ENCODE measurements around the gene OARD1. TPM values are rescaled to one million over a fixed set of nuclear protein-coding genes. Genes with fewer than 3 reads are reported as not detected.

OARD1 gene
- total and polyA plus RNA-seq, 2 of the 8 experiments (the other 6 are each of a cell fraction or from before 2014, with no cell fraction given) = 16.8 to 35.8 TPM

- H3K27ac ChIP-seq (ENCODE audit: low read depth, low read length) = no peak overlapping the region
- no peaks in the 10 kb centered on the region for H3K4me1 ChIP-seq (replicated peaks in 1 of 4; ENCODE audit: control insufficient read depth in 3 of 4, insufficient read depth in 4 of 4, low read length in 3 of 4)
- no peak overlapping the region for H2BK20ac ChIP-seq (ENCODE audit: low read length)
- no peak overlapping the region for H4K8ac ChIP-seq (ENCODE audit: extremely low read depth, insufficient read depth, low read length)
- no peak overlapping the region for H2BK5ac ChIP-seq (ENCODE audit: low read depth, low read length)
- H2BK12ac ChIP-seq (ENCODE audit: low read depth, low read length) = no peak overlapping the region
- H4K91ac ChIP-seq (replicated peaks; ENCODE audit: insufficient read length, low read length) = no peak overlapping the region
- H3K79me1 ChIP-seq (ENCODE audit: low read depth, low read length) = no peaks in the 10 kb centered on the region; the same call in 1 of the 2 replicates
- H3K23me2 ChIP-seq (ENCODE audit: low read depth, low read length) = no peaks in the 10 kb centered on the region
- peaks cover 3 to 10% of the 10 kb centered on the region in 2 experiments for H4K20me1 ChIP-seq (replicated peaks in 1 of 2; ENCODE audit: control insufficient read depth in 1 of 2, insufficient read depth in 2 of 2, low read length in 2 of 2)
- no peak overlapping the region for H2BK15ac ChIP-seq (ENCODE audit: low read length)
- H2AFZ ChIP-seq (ENCODE audit: low read length) = no peak overlapping the region
- ChIA-PET CTCF (ENCODE audit: partially characterized antibody) (interaction anchor here (0.5 to 1.0 kb wide), 2 partner anchors 26 to 81 kb away, joined by 3 read pairs; no protein-coding TSS in a partner anchor), POLR2A (ENCODE audit: partially characterized antibody) (no interaction called here)
- H3K23ac ChIP-seq (ENCODE audit: insufficient read length) = no peak overlapping the region
- H3K36me3 ChIP-seq (ENCODE audit: control insufficient read depth in 2 of 4, insufficient read depth in 4 of 4, low read length in 3 of 4) = peaks cover 9 to 80% (median 40%) of the 10 kb centered on the region in 4 experiments
- H3K27me3 ChIP-seq (replicated peaks in 1 of 4; ENCODE audit: control insufficient read depth in 3 of 4, extremely low read depth in 1 of 4, insufficient read depth in 3 of 4, low read length in 3 of 4) = no peaks in the 10 kb centered on the region
- H3K79me2 ChIP-seq (ENCODE audit: control insufficient read depth in 1 of 2, insufficient read depth in 2 of 2, low read length in 2 of 2) = peaks cover 0 to 42% of the 10 kb centered on the region in 2 experiments; a peak in 2 of 4 replicates
- H3K9me3 ChIP-seq (ENCODE audit: insufficient read depth in 2 of 2, low read depth in 1 of 2, low read length in 1 of 2) = no peaks in the 10 kb centered on the region
- no peak overlapping the region for H3K56ac ChIP-seq (replicated peaks; ENCODE audit: insufficient read length, low read depth, low read length)
- no peak overlapping the region for H2BK120ac ChIP-seq (replicated peaks; ENCODE audit: low read depth, low read length)
- no peak overlapping the region for H3K18ac ChIP-seq (ENCODE audit: extremely low read depth, low read length)
- no peak overlapping the region for H4K5ac ChIP-seq (ENCODE audit: insufficient read length, low read depth, low read length)
- no peak overlapping the region for H3K4me2 ChIP-seq (ENCODE audit: insufficient read depth in 1 of 2, low read depth in 2 of 2, low read length in 2 of 2)
- no peak overlapping the region for H3K14ac ChIP-seq (ENCODE audit: insufficient read length)
- H3K4me3 ChIP-seq (ENCODE audit: extremely low read depth in 1 of 4, insufficient read depth in 2 of 4, low read depth in 3 of 4, low read length in 4 of 4) = no peak overlapping the region
- FAIRE-seq = no peak
- H2AK5ac ChIP-seq (ENCODE audit: low read depth, low read length) = no peak overlapping the region
- TF ChIP-seq EP300 (IDR thresholded peaks at IDR 0.05; ENCODE audit: borderline replicate concordance in 1 of 2, low read depth in 2 of 2, low read length in 2 of 2) (no peak), POLR2A (IDR thresholded peaks at IDR 0.05; ENCODE audit: control extremely low read depth in 1 of 2, low read depth in 2 of 2, low read length in 2 of 2) (no peak), YY1 (IDR thresholded peaks at IDR 0.05; ENCODE audit: low read depth, low read length) (no peak), TAF7 (optimal IDR thresholded peaks at IDR 0.05; ENCODE audit: borderline replicate concordance, low read depth, low read length) (no peak), ATF2 (IDR thresholded peaks at IDR 0.05; ENCODE audit: low read length) (no peak), RAD21 (IDR thresholded peaks at IDR 0.05 in 1 of 2, conservative IDR thresholded peaks at IDR 0.05 in 1 of 2; ENCODE audit: low read depth in 2 of 2, low read length in 2 of 2) (no peak), MAFK (IDR thresholded peaks at IDR 0.05; ENCODE audit: low read depth, low read length) (no peak), SRF (IDR thresholded peaks at IDR 0.05; ENCODE audit: low read depth, low read length) (no peak), BACH1 (IDR thresholded peaks at IDR 0.05; ENCODE audit: low read length) (no peak), CTBP2 (IDR thresholded peaks at IDR 0.05; ENCODE audit: borderline replicate concordance, insufficient read depth, insufficient read length, low read length) (no peak)
- H3K4ac ChIP-seq (replicated peaks; ENCODE audit: insufficient read length, low read depth, low read length) = no peak overlapping the region
- DNase-seq (ENCODE audit: low read depth in 1 of 2, low spot score in 2 of 2) = no peak
- H3K9ac ChIP-seq (replicated peaks in 1 of 4; ENCODE audit: extremely low read depth in 1 of 4, low read depth in 3 of 4, low read length in 3 of 4) = no peak overlapping the region
Observed at GRCh38 chr6:41085182-41085581, 13.0 kb upstream of the OARD1 start.
